Mucosa of descending colon (tissue), 3 donors: ENCODE measurements around the gene GRIK5. TPM values are rescaled to one million over a fixed set of nuclear protein-coding genes. Genes with fewer than 3 reads are reported as not detected.
"Not testable (repeated sequence)": the region's sequence is repeated elsewhere in the genome, so short reads cannot be mapped to it uniquely, and the experiment has no call there.

Experiments
- ATAC-seq: fragments of 200-7000 bp; cut with Tn5 transposase; one replicate; pipeline ENCODE4 v1.9.1; 2020; ENCODE audit warnings: mild to moderate bottlenecking, moderate library complexity
- DNase-seq, 3 donors: peaks; one replicate each; pipeline ENCODE4 v3.0.0-alpha.2; 2020
- H3K36me3 ChIP-seq: fragments of 200-600 bp; one replicate; pipeline ENCODE4 v1.8.0; 2021; ENCODE audit warnings: low read depth, mild to moderate bottlenecking
- H3K4me1 ChIP-seq: fragments of 200-600 bp; one replicate; pipeline ENCODE4 v1.8.0; 2021; ENCODE audit warnings: low read depth, mild to moderate bottlenecking
- H3K4me3 ChIP-seq: fragments of 200-600 bp; one replicate; pipeline ENCODE4 v1.8.0; 2021; ENCODE audit warnings: mild to moderate bottlenecking
- H3K9me3 ChIP-seq: fragments of 200-600 bp; one replicate; pipeline ENCODE4 v1.8.0; 2021; ENCODE audit warnings: mild to moderate bottlenecking
- CTCF ChIP-seq: fragments of 200-600 bp; IDR thresholded peaks from one replicate; pipeline ENCODE4 v1.8.0; 2022; ENCODE audit warnings: antibody characterized with exemption, mild to moderate bottlenecking
- intact Hi-C, 2 donors: fragments of 100-400 bp; cut with DNase I in 1 of 2; cut with micrococcal nuclease in 1 of 2; formaldehyde crosslinking; loops; one replicate each; pipeline versions ENCODE4 v1.11.0 to v1.11.1; 2022; cut with DNase I, micrococcal nuclease
- total RNA-seq, 3 donors: library from RNA; stranded (reverse); fragmentation: NEBNext Ultra II Directional in 2 of 3; extraction: Animal tissue kit (Norgen Biotek cat#: 25700) in 2 of 3; gene quantifications; one replicate each; pipeline versions ENCODE4 v1.2.1 to v1.2.4, GENCODE V29; 2021 to 2023
- donor health status: DM: no; HTN: no; CAD: no; lungs with moderate emphysema.
- donor health status: DM: no; HTN: no; CAD: no.
- donor health status: DM: no; HTN: yes; CAD: no.

GRIK5 gene
- total RNA-seq, 3 donors from 2014 or later, result 0.67 to 25.8 (median 2.0) TPM

GRCh38 chr19:42022616-42023015, 47.4 kb downstream of the GRIK5 start:
- H3K4me3 ChIP-seq, result no peak overlapping the region
- no peaks in the 10 kb centered on the region for H3K4me1 ChIP-seq
- no peak for TF ChIP-seq CTCF
- no peak for ATAC-seq
- intact Hi-C loops, result no loop called here
- H3K9me3 ChIP-seq, result no peaks in the 10 kb centered on the region
- H3K36me3 ChIP-seq, result no peaks in the 10 kb centered on the region
- no peak for DNase-seq

GRCh38 chr19:42021185-42021584, 48.8 kb downstream of the GRIK5 start:
- Histone ChIP-seq H3K4me1 (no peaks in the 10 kb centered on the region), H3K36me3 (no peaks in the 10 kb centered on the region), H3K4me3 (no peak overlapping the region), H3K9me3 (no peaks in the 10 kb centered on the region)
- intact Hi-C loops, result no loop called here
- no peak for TF ChIP-seq CTCF
- ATAC-seq, result no peak
- DNase-seq, result no peak

GRCh38 chr19:42018503-42019193, 51.4 kb downstream of the GRIK5 start:
- DNase-seq, result no peak
- no peaks in the 10 kb centered on the region for H3K4me1 ChIP-seq
- no peak overlapping the region for H3K4me3 ChIP-seq
- H3K9me3 ChIP-seq, result no peaks in the 10 kb centered on the region
- H3K36me3 ChIP-seq, result no peaks in the 10 kb centered on the region
- TF ChIP-seq CTCF, result no peak
- intact Hi-C loops, result no loop called here
- ATAC-seq, result no peak

- no peak for TF ChIP-seq CTCF
- ATAC-seq, result no peak
- intact Hi-C loops, result no loop called here
Observed at GRCh38 chr19:42017040-42017439, 53.0 kb downstream of the GRIK5 start.

GRCh38 chr19:42012747-42013146, 57.3 kb downstream of the GRIK5 start:
- H3K4me3 ChIP-seq, ATAC-seq, H3K4me1 ChIP-seq, intact Hi-C loops, H3K36me3 ChIP-seq, H3K9me3 ChIP-seq, DNase-seq: not testable (repeated sequence)

More at GRCh38 chr19:42017040-42017439, 53.0 kb downstream of the GRIK5 start:
- no peak for DNase-seq
- Histone ChIP-seq H3K4me1 (no peaks in the 10 kb centered on the region), H3K9me3 (no peaks in the 10 kb centered on the region), H3K4me3 (no peak overlapping the region), H3K36me3 (no peaks in the 10 kb centered on the region)

GRCh38 chr19:42010245-42011126, 59.5 kb downstream of the GRIK5 start:
- H3K9me3 ChIP-seq, result no peaks in the 10 kb centered on the region
- H3K4me3 ChIP-seq, result no peak overlapping the region
- DNase-seq (no peak), ATAC-seq (no peak)
- no peak for TF ChIP-seq CTCF
- no peaks in the 10 kb centered on the region for H3K4me1 ChIP-seq
- H3K36me3 ChIP-seq, result no peaks in the 10 kb centered on the region
- intact Hi-C loops, result no loop called here
